ENCODE data around the gene CCDC8. TPM values are rescaled to one million over a fixed set of nuclear protein-coding genes. Genes with fewer than 3 reads are reported as not detected.
A peak's percentile ranks its signal among the peaks of the same experiment; 100 is the strongest.

The CCDC8 gene
- total RNA-seq, 3 donors from 2014 or later, result 0.75 to 3.4 (median 1.7) TPM

DNA sequence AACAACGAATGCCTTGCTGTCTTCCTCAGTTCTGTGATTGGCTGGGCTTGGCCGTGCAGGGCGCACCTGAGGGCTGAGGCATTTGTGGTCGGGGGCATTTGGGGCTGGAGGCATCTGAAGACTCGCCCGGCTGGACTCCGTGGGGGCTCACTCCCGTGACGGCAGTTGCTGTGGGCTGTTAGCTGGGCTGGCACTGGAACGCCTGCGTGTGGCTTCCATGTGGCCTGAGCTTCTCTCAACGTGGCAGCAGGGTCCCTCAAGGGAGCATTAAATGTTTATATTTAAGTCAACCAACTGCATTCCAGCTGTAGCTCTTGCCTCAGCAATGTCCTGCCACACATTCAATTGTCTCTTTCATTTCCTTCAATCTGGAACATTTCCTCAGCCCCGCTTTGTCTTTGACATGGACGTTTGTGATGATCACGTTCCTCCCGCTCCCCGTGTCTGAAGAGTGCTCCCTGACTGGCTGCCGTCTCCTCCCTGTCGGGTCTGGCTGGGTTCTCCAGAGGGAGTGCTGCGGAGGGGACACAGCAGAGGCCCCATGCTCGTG, 21.0 kb downstream of the CCDC8 start:
- DNase-seq, result peak in 2 of 3 donors; percentile 21 to 50
- intact Hi-C loops (cut with DNase I, micrococcal nuclease), result no loop called here

DNA sequence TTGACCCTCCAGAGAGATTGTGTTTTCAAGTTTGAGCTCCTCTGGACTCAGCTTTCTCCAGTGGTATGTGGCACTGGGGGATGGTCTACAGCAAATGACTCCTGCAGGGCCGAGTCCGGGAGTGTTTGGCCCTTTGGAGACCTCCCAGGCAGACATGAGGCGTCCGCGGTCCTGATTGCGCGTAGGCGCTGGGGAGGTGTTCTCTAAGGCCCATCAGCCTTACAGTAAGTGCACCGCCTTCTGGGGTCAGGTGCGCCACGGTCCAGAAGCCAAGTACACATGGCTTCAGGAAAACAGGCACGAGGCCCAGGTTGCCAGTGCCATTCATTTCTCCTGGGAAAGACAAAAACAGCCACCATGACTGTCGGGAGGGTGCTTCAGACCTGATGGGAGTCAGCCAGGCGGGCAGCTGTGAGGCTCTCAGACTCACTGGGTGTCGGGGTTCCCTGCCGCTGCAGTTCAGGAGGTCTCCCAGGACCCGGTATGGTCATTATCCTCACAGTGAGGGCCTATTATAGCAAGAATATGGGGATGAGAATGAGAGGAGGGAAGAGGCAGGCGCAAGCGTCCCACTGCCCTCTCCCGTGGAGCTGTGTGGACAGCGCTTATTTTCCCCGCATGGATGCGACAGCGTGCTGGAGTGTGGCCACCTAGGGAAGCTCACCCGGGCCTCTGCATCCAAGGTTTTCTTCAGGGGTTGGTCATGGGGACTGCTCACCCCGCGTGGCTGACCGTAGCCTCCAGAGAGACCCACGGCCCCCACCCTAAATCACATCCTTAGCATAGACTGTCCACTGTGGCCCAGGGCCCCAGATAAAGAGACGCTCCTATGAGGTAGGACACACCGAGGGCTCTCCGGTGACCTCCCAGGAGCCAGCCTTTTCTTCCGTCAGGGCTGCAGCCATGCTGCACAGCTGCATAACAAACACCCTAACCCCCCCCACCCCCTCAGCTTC, 21.8 kb downstream of the CCDC8 start:
- Histone ChIP-seq H3K4me3 (no peak overlapping the region), H3K9me3 (no peaks in the 10 kb centered on the region), H3K36me3 (ENCODE audit: low read depth) (no peaks in the 10 kb centered on the region), H3K4me1 (ENCODE audit: low read depth) (no peaks in the 10 kb centered on the region)
- TF ChIP-seq, protein P1, sequence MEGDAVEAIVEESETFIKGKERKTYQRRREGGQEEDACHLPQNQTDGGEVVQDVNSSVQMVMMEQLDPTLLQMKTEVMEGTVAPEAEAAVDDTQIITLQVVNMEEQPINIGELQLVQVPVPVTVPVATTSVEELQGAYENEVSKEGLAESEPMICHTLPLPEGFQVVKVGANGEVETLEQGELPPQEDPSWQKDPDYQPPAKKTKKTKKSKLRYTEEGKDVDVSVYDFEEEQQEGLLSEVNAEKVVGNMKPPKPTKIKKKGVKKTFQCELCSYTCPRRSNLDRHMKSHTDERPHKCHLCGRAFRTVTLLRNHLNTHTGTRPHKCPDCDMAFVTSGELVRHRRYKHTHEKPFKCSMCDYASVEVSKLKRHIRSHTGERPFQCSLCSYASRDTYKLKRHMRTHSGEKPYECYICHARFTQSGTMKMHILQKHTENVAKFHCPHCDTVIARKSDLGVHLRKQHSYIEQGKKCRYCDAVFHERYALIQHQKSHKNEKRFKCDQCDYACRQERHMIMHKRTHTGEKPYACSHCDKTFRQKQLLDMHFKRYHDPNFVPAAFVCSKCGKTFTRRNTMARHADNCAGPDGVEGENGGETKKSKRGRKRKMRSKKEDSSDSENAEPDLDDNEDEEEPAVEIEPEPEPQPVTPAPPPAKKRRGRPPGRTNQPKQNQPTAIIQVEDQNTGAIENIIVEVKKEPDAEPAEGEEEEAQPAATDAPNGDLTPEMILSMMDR (IDR thresholded peaks at IDR 0.05), result no peak
- ATAC-seq (no peak), DNase-seq (peak in 1 of 3 donors; percentile 25)
- intact Hi-C loops (cut with DNase I, micrococcal nuclease), result no loop called here

More for the DNA sequence above, 21.0 kb downstream of the CCDC8 start:
- ATAC-seq, result no peak
- Histone ChIP-seq H3K4me1 (ENCODE audit: low read depth) (no peaks in the 10 kb centered on the region), H3K9me3 (no peaks in the 10 kb centered on the region), H3K4me3 (no peak overlapping the region), H3K36me3 (ENCODE audit: low read depth) (no peaks in the 10 kb centered on the region)
- TF ChIP-seq, protein P1 (IDR thresholded peaks at IDR 0.05), result no peak

DNA sequence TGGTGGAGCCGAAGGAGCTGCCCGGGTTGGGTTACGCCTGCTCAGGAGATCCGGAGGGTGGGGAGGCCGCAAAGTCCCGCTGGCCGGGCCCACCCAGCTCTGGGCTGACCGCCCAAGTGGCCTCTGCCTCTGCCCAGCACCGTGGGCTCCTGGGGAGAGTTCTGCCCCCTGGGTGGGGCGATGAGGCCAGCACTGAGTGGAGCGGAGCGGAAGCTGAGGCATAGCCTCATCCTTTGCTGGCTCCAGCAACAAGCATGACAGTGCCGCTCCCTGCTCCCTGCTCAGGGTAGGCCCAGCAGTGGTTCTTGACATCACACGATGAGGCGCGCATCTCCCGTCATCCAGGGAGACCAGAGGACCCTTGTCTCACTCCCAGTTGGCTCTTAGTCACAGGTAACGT, 22.5 kb downstream of the CCDC8 start:
- TF ChIP-seq, protein P1 (IDR thresholded peaks at IDR 0.05), result no peak
- DNase-seq, result peak in 1 of 3 donors; percentile 23
- intact Hi-C loops (cut with DNase I, micrococcal nuclease), result no loop called here
- H3K4me1 ChIP-seq (ENCODE audit: low read depth), result no peaks in the 10 kb centered on the region
- no peaks in the 10 kb centered on the region for H3K36me3 ChIP-seq (ENCODE audit: low read depth)
- no peak overlapping the region for H3K4me3 ChIP-seq
- no peaks in the 10 kb centered on the region for H3K9me3 ChIP-seq
- ATAC-seq, result no peak

DNA sequence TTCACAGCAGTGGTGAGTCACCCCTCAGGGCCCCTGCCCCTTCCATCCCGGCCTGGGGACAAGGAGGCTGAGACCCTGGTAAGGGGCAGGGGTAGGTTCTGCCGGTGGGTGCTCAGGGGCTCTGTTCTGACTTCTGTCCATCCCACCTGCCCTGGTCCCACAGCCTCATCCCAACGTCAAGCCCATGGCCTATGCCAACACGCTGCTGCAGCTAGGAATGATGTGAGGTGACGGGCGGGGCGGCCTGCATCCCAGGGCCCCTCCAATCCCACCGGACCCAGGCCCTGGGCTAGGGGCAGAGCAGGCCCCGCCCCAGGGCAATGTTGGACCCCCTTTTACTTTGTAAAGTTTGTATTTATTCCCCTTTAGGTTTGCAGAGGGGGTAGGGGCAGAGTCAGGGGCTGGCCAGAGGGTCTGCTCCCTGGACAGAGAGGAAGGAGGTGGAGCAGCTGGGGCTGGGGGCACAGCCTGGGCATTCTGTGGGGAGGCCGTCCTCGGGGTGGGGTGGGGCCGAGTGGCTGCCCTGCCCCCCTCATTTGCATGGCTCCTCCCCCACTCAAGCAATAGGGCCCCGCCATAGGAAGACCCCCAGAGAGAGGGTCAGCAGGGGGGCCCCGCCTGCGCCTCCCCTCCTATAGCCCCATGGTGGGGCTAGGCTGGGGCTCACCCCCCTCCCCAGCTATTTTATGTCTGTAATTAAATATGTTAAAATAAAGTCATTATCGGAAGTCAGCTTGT, 23.1 kb downstream of the CCDC8 start:
- ATAC-seq (no peak), DNase-seq (peak in 1 of 3 donors; percentile 17)
- TF ChIP-seq, protein P1 (IDR thresholded peaks at IDR 0.05), result no peak
- intact Hi-C loops (cut with DNase I, micrococcal nuclease), result no loop called here
- H3K4me1 ChIP-seq (ENCODE audit: low read depth), result no peaks in the 10 kb centered on the region
- H3K4me3 ChIP-seq, result no peak overlapping the region
- H3K9me3 ChIP-seq, result no peaks in the 10 kb centered on the region
- no peaks in the 10 kb centered on the region for H3K36me3 ChIP-seq (ENCODE audit: low read depth)

DNA sequence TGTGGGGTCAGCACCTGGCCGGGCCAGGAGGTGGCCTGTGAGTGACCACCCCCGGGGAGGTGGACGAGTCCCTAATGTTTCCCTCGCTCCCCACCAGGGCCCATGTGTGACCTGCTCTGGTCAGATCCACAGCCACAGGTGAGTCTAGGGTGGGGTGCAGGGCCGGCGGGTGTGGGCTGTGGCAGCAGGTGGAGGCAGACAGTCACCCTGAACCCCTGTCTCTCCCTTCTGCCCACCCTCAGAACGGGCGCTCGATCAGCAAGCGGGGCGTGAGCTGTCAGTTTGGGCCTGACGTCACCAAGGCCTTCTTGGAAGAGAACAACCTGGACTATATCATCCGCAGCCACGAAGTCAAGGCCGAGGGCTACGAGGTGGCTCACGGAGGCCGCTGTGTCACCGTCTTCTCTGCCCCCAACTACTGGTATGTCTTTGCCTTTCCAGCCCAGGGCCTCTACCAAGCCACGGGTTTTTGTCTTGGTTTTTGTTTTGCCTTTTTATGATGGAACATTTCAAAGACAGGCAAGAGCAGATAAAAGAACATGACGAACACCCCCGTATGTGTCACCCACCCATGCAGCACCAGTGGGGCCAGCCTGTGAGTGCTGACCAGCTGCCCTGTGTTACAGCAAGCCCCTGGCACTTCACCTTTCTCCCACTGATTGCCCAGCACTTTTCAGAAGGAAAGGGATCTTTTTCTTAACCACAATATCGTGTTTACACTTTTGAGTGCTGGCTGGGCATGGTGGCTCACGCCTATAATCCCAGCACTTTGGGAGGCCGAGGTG, 24.9 kb downstream of the CCDC8 start:
- intact Hi-C loops (cut with DNase I, micrococcal nuclease), result no loop called here
- Histone ChIP-seq H3K36me3 (ENCODE audit: low read depth) (no peaks in the 10 kb centered on the region), H3K4me3 (no peak overlapping the region), H3K4me1 (ENCODE audit: low read depth) (no peaks in the 10 kb centered on the region), H3K9me3 (no peaks in the 10 kb centered on the region)
- ATAC-seq (no peak), DNase-seq (peak in 1 of 3 donors; percentile 19)
- TF ChIP-seq, protein P1 (IDR thresholded peaks at IDR 0.05), result no peak
